ENCODE measurements around the gene SAMD4A.
A peak's percentile ranks its signal among the peaks of the same experiment; 100 is the strongest.

The SAMD4A gene

DNA sequence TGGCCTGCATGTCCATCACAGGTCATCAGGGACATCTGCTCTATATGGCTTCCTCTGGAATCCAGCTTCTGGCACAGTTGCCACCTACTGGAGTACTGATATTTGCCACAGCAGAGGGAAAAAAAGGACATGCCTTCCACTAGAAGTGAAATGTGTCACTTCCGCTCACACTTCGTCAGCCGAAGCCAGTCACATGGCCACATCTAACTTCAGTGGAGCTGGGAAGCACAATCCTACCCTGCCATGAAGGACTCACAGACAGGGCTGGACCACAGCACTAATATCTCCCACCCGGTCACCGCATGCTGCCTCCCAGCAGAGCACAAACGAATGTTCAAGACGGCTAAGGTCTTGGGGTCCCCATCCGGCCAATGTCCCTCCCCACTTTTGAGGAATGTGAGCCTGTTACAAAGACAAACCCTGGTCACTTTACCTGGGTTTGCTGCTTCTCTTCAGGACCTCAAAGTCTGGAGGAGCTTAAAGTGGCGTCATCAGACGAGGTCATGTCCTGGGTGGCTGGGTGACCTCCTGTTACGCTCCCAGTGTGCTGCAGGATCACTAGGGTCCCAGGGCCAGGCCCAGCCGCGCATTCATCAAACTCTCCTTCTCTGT, 237.1 kb downstream of the SAMD4A start:
- Histone ChIP-seq H3K4me3 (ENCODE audit: low read depth, low read length) (no peak overlapping the region), H3K9ac (ENCODE audit: low read depth, low read length) (no peak overlapping the region), H3K9me3 (ENCODE audit: control insufficient read depth, insufficient read depth, low read length) (no peaks in the 10 kb centered on the region), H3K4me1 (ENCODE audit: control insufficient read depth, insufficient read depth, low read length) (peaks cover 13% of the 10 kb centered on the region), H3K36me3 (ENCODE audit: control insufficient read depth, insufficient read depth, low read length) (no peaks in the 10 kb centered on the region), H3K27me3 (ENCODE audit: control insufficient read depth, insufficient read depth, low read length) (peaks cover 22% of the 10 kb centered on the region)

DNA sequence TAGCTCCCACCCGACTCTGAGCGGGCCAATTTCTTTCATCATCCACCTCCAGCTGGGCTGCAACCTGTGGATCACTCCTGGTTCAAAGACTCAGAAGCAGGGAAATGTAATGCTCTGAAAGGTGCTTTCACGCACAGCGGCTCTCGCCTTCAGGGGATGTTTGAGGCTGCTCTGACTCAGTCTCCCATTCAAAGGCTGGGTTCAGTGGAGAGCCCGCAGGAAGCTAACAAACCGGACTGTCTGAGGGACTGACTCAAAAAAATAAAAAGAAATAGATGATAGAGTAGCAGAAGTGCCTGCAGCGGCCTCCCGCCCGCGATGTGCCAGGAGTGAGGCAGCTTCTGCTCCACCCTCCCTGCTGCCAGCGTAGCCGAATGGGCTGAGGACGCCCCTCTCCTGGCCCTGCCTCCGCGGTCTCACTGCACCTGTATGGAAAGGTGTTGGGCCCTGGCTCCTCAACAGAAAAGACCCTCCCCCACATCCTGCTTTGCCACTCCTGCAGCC, 237.7 kb downstream of the SAMD4A start:
- Histone ChIP-seq H3K27me3 (ENCODE audit: control insufficient read depth, insufficient read depth, low read length) (peaks cover 22% of the 10 kb centered on the region), H3K36me3 (ENCODE audit: control insufficient read depth, insufficient read depth, low read length) (no peaks in the 10 kb centered on the region), H3K9ac (ENCODE audit: low read depth, low read length) (no peak overlapping the region), H3K9me3 (ENCODE audit: control insufficient read depth, insufficient read depth, low read length) (no peaks in the 10 kb centered on the region), H3K4me3 (ENCODE audit: low read depth, low read length) (peak overlapping the region; percentile 22), H3K4me1 (ENCODE audit: control insufficient read depth, insufficient read depth, low read length) (peaks cover 13% of the 10 kb centered on the region)

DNA sequence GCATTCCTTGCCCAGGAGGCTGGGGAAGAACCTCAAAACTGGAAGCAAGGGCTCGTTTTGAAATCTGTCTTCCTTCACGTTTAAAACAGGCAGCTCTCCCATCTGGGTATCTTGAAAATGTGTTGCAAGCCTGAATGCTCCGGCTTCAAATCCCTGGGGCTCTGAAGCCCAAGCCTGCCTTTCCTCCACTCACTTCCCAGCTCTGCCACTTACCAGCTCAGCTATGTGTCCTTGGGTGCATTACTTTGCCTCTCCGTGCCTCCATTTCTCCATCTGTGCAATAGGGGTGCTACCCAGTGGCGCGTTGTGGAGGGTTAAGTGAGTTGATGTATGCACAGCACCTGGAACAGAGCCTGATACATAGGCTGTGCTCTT, 238.1 kb downstream of the SAMD4A start:
- H3K27me3 ChIP-seq (ENCODE audit: control insufficient read depth, insufficient read depth, low read length) = peaks cover 22% of the 10 kb centered on the region
- peak overlapping the region; percentile 22 for H3K4me3 ChIP-seq (ENCODE audit: low read depth, low read length)
- no peaks in the 10 kb centered on the region for H3K36me3 ChIP-seq (ENCODE audit: control insufficient read depth, insufficient read depth, low read length)
- H3K9me3 ChIP-seq (ENCODE audit: control insufficient read depth, insufficient read depth, low read length) = no peaks in the 10 kb centered on the region
- peaks cover 13% of the 10 kb centered on the region for H3K4me1 ChIP-seq (ENCODE audit: control insufficient read depth, insufficient read depth, low read length)
- H3K9ac ChIP-seq (ENCODE audit: low read depth, low read length) = no peak overlapping the region

DNA sequence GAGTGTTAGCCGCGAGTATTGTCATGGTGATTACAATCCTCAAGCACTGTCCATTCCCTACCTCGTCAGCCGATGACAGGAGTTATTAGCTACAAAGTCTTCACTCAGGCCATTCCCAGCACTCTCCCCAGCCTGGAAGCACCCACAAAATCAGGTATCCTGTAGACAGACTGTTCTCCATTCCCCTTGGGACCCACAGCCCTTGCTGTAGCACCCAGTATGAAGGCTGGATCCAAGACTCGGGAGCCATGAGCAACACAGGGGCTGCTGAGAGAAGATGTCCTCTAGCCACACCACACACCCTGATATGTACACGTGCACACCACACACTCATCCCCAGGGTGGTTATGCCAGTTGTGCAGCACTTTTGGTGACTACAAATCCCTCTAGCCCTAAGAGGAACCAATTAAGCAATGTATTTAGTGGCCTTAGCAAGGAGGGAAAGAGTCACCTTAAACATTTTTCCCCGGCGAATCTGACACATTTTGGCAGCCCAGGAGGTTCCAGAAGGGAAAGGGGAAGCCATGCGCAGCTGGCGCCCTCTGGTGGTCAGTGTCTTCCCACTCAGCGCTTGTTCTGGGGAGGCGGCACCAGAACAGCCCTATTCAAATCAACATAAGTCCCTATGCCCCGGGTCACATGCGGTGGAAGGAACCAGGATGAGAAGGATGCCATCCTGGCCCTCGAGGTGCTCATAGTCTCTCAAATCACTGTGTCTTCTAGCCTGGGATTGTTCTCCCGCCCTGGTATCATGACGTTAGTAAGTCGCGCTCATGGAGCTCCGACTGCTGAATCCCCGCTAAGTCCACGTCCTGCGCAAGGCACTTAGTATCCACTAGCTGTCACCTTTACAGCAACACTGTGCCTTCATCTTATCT, 238.8 kb downstream of the SAMD4A start:
- H3K4me1 ChIP-seq (ENCODE audit: control insufficient read depth, insufficient read depth, low read length) = peaks cover 13% of the 10 kb centered on the region
- H3K36me3 ChIP-seq (ENCODE audit: control insufficient read depth, insufficient read depth, low read length) = no peaks in the 10 kb centered on the region
- H3K9ac ChIP-seq (ENCODE audit: low read depth, low read length) = peak overlapping the region; percentile 18
- H3K27me3 ChIP-seq (ENCODE audit: control insufficient read depth, insufficient read depth, low read length) = peaks cover 22% of the 10 kb centered on the region
- H3K4me3 ChIP-seq (ENCODE audit: low read depth, low read length) = peak overlapping the region; percentile 35
- H3K9me3 ChIP-seq (ENCODE audit: control insufficient read depth, insufficient read depth, low read length) = no peaks in the 10 kb centered on the region

DNA sequence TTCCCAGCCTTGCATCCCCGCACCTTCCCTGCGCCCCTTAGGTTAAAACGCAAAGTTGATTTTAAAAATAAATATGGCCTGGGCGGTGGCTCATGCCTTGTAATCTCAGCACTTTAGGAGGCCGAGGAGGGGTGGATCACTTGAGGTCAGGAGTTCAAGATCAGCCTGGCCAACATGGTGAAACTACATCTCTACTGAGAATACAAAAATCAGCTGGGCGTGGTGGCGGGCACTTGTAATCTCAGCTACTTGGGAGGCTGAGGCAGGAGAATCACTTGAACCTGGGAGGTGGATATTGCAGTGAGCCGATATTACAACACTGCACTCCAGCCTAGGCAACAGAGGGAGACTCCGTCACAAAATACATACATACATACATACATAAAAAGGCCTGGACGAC, 239.7 kb downstream of the SAMD4A start:
- H3K9ac ChIP-seq (ENCODE audit: low read depth, low read length) = no peak overlapping the region
- peaks cover 22% of the 10 kb centered on the region for H3K27me3 ChIP-seq (ENCODE audit: control insufficient read depth, insufficient read depth, low read length)
- no peaks in the 10 kb centered on the region for H3K36me3 ChIP-seq (ENCODE audit: control insufficient read depth, insufficient read depth, low read length)
- H3K4me1 ChIP-seq (ENCODE audit: control insufficient read depth, insufficient read depth, low read length) = peaks cover 13% of the 10 kb centered on the region
- no peak overlapping the region for H3K4me3 ChIP-seq (ENCODE audit: low read depth, low read length)
- no peaks in the 10 kb centered on the region for H3K9me3 ChIP-seq (ENCODE audit: control insufficient read depth, insufficient read depth, low read length)

DNA sequence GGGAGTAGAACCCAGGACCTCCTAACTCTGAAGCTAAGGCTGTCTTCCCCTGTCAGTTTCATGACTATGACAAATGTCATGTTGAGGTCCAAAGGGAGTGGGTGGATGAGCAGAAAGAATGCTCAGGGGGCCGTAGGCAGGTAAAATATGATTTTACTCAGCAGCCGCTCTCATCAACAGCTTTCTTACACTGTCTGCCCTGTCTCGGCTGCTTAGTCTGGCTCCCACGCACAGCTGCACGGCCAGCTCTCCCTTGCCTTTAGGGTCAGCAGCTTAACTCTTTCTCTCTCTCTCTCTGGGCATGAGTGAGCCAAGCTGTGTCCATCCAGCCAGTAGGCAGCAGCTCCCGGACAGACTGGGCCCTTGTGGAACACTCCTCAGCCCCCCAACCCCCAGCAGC, 240.5 kb downstream of the SAMD4A start:
- H3K9ac ChIP-seq (ENCODE audit: low read depth, low read length) = no peak overlapping the region
- H3K9me3 ChIP-seq (ENCODE audit: control insufficient read depth, insufficient read depth, low read length) = no peaks in the 10 kb centered on the region
- H3K4me1 ChIP-seq (ENCODE audit: control insufficient read depth, insufficient read depth, low read length) = peaks cover 13% of the 10 kb centered on the region
- no peaks in the 10 kb centered on the region for H3K36me3 ChIP-seq (ENCODE audit: control insufficient read depth, insufficient read depth, low read length)
- no peak overlapping the region for H3K4me3 ChIP-seq (ENCODE audit: low read depth, low read length)
- H3K27me3 ChIP-seq (ENCODE audit: control insufficient read depth, insufficient read depth, low read length) = peaks cover 26% of the 10 kb centered on the region

DNA sequence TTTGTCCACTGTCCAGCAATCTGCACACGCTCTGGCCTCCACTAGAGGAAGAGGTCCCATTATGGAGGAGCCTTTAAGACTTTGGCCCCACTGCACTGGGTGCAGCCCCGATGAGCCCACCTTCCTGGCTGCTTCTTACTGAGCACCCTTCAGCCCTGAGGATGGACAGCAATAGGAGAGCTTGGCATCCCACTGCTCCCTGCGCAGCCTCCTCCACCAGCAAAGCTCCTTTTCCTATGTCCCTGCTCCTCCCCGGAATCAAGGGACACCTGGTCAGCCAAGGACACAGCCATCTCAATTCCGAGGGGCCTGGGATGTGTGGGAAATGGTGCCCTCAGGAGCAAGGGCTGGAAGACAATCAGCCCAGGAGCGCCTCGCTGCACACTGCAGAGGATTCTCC, 241.0 kb downstream of the SAMD4A start:
- no peaks in the 10 kb centered on the region for H3K9me3 ChIP-seq (ENCODE audit: control insufficient read depth, insufficient read depth, low read length)
- H3K9ac ChIP-seq (ENCODE audit: low read depth, low read length) = no peak overlapping the region
- no peaks in the 10 kb centered on the region for H3K36me3 ChIP-seq (ENCODE audit: control insufficient read depth, insufficient read depth, low read length)
- H3K27me3 ChIP-seq (ENCODE audit: control insufficient read depth, insufficient read depth, low read length) = peaks cover 28% of the 10 kb centered on the region
- no peak overlapping the region for H3K4me3 ChIP-seq (ENCODE audit: low read depth, low read length)
- H3K4me1 ChIP-seq (ENCODE audit: control insufficient read depth, insufficient read depth, low read length) = peaks cover 13% of the 10 kb centered on the region

DNA sequence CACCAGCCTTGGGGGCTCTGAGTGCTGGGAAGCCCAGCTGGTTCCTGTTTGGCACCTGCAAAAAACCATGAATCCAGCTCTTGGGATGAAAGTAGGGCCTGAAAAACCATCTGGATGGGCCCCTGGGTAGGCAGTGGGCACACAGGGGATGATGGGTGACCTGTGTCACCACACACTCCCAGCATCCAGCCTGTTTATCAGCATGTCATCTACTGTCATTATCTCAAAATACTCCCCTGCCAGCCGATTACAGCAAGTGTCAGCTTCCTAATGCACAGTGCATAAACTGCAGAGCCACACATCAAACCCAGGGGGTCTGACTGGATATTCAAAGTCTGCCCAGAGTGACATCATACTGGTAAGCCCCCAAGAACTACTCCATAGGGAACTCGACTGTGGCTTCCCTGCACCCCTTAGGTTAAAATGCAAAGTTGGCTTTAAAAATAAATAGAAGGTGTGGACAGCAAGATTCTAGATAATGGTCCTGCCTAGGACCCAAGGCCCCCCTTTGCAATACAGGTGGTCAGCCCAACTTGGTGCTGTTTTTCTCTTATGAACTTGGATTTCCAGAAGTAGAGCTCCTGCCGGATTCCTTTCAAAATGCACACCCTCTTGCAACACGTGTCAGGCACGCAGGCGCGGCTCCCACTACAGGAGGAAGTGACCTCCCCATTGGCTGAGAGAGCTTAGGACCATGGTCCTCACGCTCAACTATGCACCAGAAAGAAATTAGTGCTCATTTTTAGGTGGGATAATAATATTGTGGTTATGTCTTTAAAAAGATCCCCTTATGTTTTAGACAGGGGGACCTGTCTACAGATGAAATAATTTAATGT, 241.6 kb downstream of the SAMD4A start:
- Histone ChIP-seq H3K36me3 (ENCODE audit: control insufficient read depth, insufficient read depth, low read length) (no peaks in the 10 kb centered on the region), H3K4me3 (ENCODE audit: low read depth, low read length) (no peak overlapping the region), H3K9me3 (ENCODE audit: control insufficient read depth, insufficient read depth, low read length) (no peaks in the 10 kb centered on the region), H3K4me1 (ENCODE audit: control insufficient read depth, insufficient read depth, low read length) (peaks cover 13% of the 10 kb centered on the region), H3K9ac (ENCODE audit: low read depth, low read length) (no peak overlapping the region), H3K27me3 (ENCODE audit: control insufficient read depth, insufficient read depth, low read length) (peaks cover 25% of the 10 kb centered on the region)

DNA sequence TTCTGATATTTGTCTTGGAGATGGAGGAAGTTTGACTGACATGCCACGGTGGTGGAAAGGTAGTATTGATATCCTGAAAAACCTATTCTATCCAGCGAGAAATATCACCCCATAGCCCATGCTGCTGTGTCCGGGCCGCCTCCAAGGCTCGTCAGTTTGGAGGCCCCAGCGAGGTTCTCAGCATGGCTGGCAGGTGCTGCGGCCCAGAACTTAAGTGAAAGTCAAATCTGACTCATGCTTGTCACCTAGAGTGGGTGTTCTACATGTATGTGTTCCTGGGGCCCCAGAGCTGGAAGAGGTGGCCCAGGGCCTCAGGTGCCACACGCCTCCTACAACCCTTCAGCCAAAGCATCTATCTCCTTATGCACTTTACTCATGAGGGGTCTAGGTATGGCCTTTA, 242.8 kb downstream of the SAMD4A start:
- no peaks in the 10 kb centered on the region for H3K36me3 ChIP-seq (ENCODE audit: control insufficient read depth, insufficient read depth, low read length)
- no peaks in the 10 kb centered on the region for H3K9me3 ChIP-seq (ENCODE audit: control insufficient read depth, insufficient read depth, low read length)
- peaks cover 17% of the 10 kb centered on the region for H3K27me3 ChIP-seq (ENCODE audit: control insufficient read depth, insufficient read depth, low read length)
- H3K4me3 ChIP-seq (ENCODE audit: low read depth, low read length) = no peak overlapping the region
- peaks cover 13% of the 10 kb centered on the region for H3K4me1 ChIP-seq (ENCODE audit: control insufficient read depth, insufficient read depth, low read length)
- H3K9ac ChIP-seq (ENCODE audit: low read depth, low read length) = no peak overlapping the region

DNA sequence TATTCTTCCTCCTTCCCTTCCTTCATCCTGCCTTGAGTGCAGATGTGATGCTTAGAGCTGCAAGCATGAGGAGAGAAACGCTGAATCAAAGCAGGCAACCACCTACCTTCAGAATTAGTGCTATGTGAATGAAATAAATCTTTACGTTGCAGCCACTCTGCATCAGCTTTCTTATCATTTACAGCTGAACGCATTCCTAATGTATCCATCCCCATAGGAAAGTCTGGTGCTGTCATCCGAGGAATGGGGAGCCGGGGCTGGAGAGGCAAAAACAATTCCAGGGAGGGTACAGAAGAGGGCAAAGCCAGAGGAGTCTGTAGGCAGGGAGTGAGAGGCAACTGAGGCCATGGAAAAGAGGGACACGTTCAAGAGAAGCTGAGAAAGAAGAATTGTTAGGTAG, 245.7 kb downstream of the SAMD4A start:
- H3K36me3 ChIP-seq (ENCODE audit: control insufficient read depth, insufficient read depth, low read length) = no peaks in the 10 kb centered on the region

DNA sequence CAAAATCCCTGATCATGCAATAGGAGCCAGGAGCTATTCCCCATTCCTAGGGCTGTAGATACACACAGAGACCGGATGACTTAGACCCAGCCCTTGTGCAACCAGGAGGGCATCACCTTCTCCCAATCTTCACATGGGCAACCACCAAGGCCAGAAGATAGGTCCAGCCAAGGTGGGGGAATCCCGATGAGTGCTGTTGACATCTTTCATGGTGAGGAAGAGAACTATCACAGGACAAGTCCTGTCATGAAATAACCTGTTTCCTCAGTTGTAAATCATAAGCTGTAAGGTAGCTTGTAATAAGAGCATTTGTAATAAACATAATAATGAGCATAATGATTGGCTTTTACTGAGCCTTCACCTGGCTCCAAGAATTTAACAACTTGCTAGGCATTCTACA, 246.2 kb downstream of the SAMD4A start:
- Histone ChIP-seq H3K4me3 (ENCODE audit: low read depth, low read length) (no peak overlapping the region), H3K27me3 (ENCODE audit: control insufficient read depth, insufficient read depth, low read length) (peaks cover 6% of the 10 kb centered on the region), H3K9me3 (ENCODE audit: control insufficient read depth, insufficient read depth, low read length) (no peaks in the 10 kb centered on the region), H3K36me3 (ENCODE audit: control insufficient read depth, insufficient read depth, low read length) (no peaks in the 10 kb centered on the region), H3K4me1 (ENCODE audit: control insufficient read depth, insufficient read depth, low read length) (no peaks in the 10 kb centered on the region), H3K9ac (ENCODE audit: low read depth, low read length) (no peak overlapping the region)

More for the DNA sequence above, 245.7 kb downstream of the SAMD4A start:
- Histone ChIP-seq H3K9ac (ENCODE audit: low read depth, low read length) (no peak overlapping the region), H3K4me1 (ENCODE audit: control insufficient read depth, insufficient read depth, low read length) (no peaks in the 10 kb centered on the region), H3K4me3 (ENCODE audit: low read depth, low read length) (no peak overlapping the region), H3K9me3 (ENCODE audit: control insufficient read depth, insufficient read depth, low read length) (no peaks in the 10 kb centered on the region), H3K27me3 (ENCODE audit: control insufficient read depth, insufficient read depth, low read length) (peaks cover 6% of the 10 kb centered on the region)
